Measurements from ENCODE around the gene EBI3. TPM values are rescaled to one million over a fixed set of nuclear protein-coding genes. Genes with fewer than 3 reads are reported as not detected.
"Not testable (repeated sequence)": the region's sequence is repeated elsewhere in the genome, so short reads cannot be mapped to it uniquely, and the experiment has no call there.

EBI3 gene
- total RNA-seq, 1 donor = not detected

DNA sequence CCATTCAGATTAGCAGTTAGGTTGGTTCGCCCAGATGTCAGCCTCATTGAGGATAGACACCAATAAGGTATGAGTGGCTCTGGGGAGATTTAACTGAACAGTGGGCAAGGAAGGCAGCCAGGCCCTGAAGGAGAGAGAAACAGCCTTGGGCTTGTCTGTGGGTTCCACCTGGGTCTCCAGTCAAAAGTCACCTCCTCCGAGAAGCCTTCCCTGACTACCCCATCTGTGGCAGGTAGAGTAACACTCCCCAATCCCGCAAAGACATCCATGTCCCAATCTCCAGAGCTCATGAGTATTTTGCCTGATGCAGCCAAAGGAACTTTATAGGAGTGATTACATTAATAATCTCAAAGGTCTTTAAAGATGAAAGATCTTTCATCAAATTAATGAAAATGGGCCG, 9.5 kb downstream of the EBI3 start:
- no peak for DNase-seq (ENCODE audit: low read depth)
- no peak overlapping the region for H3K4me3 ChIP-seq (ENCODE audit: low read depth, low read length)
- TF ChIP-seq, protein P1, sequence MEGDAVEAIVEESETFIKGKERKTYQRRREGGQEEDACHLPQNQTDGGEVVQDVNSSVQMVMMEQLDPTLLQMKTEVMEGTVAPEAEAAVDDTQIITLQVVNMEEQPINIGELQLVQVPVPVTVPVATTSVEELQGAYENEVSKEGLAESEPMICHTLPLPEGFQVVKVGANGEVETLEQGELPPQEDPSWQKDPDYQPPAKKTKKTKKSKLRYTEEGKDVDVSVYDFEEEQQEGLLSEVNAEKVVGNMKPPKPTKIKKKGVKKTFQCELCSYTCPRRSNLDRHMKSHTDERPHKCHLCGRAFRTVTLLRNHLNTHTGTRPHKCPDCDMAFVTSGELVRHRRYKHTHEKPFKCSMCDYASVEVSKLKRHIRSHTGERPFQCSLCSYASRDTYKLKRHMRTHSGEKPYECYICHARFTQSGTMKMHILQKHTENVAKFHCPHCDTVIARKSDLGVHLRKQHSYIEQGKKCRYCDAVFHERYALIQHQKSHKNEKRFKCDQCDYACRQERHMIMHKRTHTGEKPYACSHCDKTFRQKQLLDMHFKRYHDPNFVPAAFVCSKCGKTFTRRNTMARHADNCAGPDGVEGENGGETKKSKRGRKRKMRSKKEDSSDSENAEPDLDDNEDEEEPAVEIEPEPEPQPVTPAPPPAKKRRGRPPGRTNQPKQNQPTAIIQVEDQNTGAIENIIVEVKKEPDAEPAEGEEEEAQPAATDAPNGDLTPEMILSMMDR (IDR thresholded peaks at IDR 0.05; ENCODE audit: insufficient read depth, low read length) = no peak

DNA sequence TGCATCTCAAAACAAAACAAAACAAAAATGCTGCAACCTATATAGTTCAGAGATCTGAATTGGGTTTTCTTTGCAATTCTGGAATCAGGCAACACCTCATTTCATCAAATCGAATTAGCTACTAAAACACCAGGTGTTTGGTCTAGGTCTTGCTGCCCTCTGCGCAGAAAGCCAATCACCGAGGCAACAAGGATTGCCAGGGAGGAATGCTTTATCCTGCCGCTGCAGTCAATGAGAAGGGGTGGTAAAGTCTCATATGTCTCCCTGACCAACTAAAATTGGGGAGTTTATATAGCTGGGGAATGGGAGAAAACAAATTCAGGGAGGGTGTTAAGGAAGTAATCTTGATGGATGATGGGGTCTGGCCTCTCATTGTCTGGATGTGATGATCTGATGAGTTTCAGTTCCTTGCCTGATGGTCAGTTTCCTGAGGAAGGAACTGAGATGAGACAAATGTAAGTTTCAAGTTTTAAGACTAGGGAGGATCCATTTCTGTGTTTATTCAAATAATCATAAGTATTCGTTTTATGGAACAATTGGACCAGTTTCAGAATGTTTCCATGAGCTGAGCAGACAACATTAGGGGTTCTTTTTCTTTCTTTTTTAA, 12.6 kb downstream of the EBI3 start:
- TF ChIP-seq, protein P1 (IDR thresholded peaks at IDR 0.05; ENCODE audit: insufficient read depth, low read length) = no peak
- DNase-seq (ENCODE audit: low read depth) = no peak
- no peak overlapping the region for H3K4me3 ChIP-seq (ENCODE audit: low read depth, low read length)

DNA sequence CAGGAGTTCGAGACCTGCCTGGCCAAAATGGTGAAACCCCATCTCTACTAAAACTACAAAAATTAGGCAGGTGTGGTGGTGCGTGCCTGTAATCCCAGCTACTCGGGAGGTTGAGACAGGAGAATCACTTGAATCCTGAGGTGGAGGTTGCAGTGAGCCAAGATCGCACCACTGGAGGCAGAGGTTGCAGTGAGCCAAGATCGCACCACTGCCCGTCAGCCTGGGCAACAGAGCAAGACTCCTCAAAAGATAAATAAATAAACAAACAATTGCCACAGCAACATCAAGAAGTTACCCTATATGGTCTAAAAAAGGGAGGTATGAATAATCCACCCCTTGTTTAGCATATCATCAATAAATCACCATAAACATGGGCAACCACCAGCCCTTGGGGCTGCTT, 16.6 kb downstream of the EBI3 start:
- H3K4me3 ChIP-seq (ENCODE audit: low read depth, low read length); DNase-seq (ENCODE audit: low read depth): not testable (repeated sequence)

DNA sequence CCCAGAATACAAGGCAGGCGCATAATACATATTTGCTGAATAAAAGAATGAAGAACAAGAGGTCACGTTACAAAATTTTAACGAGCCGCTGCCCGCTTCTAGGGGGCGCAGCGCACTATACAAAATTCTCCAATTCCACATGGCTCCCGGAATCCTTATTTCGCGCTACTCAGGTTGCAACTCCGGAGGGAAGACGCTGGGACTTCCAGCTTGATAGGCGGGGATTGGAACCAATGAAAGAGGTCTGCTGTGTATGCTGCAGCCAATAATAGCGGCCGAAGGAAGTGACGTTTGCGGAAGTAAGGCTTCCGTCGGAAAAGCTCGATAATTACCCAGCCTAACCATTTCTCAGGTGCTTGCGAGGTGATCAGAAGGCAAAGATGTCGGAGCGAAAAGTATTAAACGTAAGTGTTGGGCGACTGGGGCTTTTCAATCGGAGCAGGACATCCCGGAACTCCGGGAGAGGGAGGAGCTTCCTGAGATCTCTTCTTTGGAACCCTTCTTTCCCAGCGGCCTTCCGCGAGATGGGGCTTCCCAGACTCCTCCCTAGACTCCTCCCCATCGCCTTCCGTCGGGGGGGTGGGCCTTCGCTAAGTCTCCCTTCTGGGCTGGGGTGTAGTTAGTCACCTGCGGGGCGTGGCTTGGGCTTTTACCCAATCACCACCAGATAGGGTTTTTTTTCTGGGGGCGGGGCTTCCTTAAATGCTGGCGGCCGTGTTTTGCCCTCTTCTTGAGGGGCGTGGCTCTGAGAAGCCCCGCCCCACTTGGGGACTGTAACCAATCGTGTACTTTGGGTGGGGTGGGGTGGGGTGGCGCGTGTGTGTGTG, 17.7 kb downstream of the EBI3 start, which contains the start of gene YJU2:
Gene YJU2, plus strand, starts transcription at position 314 of the 827 bp plus-strand sequence. Its CDS starts 67 bp downstream, at position 381.
- peak; percentile 100 for DNase-seq (ENCODE audit: low read depth)
- TF ChIP-seq, protein P1 (IDR thresholded peaks at IDR 0.05; ENCODE audit: insufficient read depth, low read length) = peak; percentile 57
- H3K4me3 ChIP-seq (ENCODE audit: low read depth, low read length) = peak within 1 kb of the TSS; percentile 92

DNA sequence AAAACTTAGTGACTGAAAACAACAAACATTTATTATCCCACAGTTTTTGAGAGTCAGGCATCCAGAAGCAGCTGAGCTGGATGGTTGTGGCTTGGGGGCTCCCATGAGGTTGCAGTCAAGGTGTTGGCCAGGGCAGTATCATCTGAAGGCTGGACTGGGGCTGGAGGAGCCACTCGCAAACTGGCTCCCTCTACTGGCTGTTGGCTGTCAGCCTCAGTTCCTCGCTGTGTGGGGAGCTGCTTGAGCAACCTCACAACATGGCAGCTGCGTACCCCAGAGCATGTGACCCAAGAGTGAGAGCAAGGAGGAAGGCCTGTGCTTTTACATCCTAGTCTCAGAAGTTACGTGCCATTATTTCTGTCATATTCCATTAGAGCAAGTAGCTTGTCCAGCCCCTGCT, 27.2 kb downstream of the EBI3 start:
- DNase-seq (ENCODE audit: low read depth) = no peak
- no peak overlapping the region for H3K4me3 ChIP-seq (ENCODE audit: low read depth, low read length)
- TF ChIP-seq, protein P1 (IDR thresholded peaks at IDR 0.05; ENCODE audit: insufficient read depth, low read length) = no peak

DNA sequence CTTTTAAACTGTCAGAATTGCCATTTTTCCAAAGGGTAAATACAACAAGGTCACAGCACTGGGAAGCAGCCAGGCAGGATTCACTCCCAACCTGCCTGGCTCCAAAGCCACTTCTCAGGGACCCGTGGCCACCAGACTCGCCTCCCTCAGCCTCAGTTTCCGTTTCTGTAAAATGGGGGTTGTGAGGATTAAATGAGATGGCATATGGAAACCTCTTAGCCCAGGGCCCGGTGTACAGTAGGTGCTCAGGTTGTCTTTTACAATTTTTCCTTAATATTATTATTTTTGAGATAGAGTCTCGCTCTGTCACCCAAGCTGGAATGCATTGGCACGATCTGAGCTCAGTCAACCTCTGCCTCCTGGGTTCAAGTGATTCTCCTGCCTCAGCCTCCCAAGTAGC, 27.7 kb downstream of the EBI3 start:
- DNase-seq (ENCODE audit: low read depth) = no peak
- H3K4me3 ChIP-seq (ENCODE audit: low read depth, low read length) = no peak overlapping the region
- TF ChIP-seq, protein P1 (IDR thresholded peaks at IDR 0.05; ENCODE audit: insufficient read depth, low read length) = no peak

DNA sequence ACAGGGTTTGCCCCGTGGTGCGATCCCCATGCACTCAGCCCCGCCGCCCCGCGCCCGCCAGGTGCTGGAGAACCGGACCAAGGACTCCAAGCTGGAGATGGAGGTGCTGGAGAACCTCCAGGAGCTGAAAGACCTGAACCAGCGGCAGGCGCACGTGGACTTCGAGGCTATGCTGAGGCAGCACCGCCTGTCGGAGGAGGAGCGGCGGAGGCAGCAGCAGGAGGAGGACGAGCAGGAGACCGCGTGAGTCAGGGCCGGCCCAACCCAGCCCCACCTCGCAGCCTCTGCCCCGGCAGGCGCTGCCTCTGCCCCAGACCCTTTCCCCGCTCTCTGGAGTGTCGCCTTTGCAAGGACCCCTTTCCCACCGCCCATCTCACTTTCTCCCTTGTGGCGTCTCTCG, 28.9 kb downstream of the EBI3 start:
- DNase-seq (ENCODE audit: low read depth) = no peak
- TF ChIP-seq, protein P1 (IDR thresholded peaks at IDR 0.05; ENCODE audit: insufficient read depth, low read length) = no peak

More for the DNA sequence above, 28.9 kb downstream of the EBI3 start:
- no peak overlapping the region for H3K4me3 ChIP-seq (ENCODE audit: low read depth, low read length)

All from fibroblast of the aortic adventitia (primary cell).